Upper lobe of left lung (tissue), 4 donors: ENCODE results near the gene MGAT5B.

Source experiments
- CTCF ChIP-seq, 6 experiments: fragments of 450-650 bp in 4 of 6; fragments of 200-600 bp in 2 of 6; sonication (generic) in 2 of 6; IDR thresholded peaks; one replicate each; pipeline ENCODE4 v1.5.1; 2016 to 2019; ENCODE audit warnings: antibody characterized with exemption in 6 of 6
- EP300 ChIP-seq, 4 donors: sonication (generic); formaldehyde crosslinking; IDR thresholded peaks; one replicate each; pipeline ENCODE4 v1.5.1; 2017; ENCODE audit warnings: antibody characterized with exemption in 4 of 4, control low read depth in 2 of 4
- POLR2A ChIP-seq, 4 donors: fragments of 450-650 bp; IDR thresholded peaks; one replicate each; pipeline ENCODE4 v1.5.1; 2016 to 2017; ENCODE audit warnings: antibody characterized with exemption in 4 of 4, mild to moderate bottlenecking in 2 of 4

GRCh38 chr17:76905036-76905435, 36.8 kb downstream of the MGAT5B start:
- TF ChIP-seq CTCF (IDR thresholded peaks at IDR 0.05) (no peak), EP300 (IDR thresholded peaks at IDR 0.05) (no peak), POLR2A (IDR thresholded peaks at IDR 0.05) (no peak)
